ENCODE measurements around the gene HDGF.

The HDGF gene

GRCh38 chr1:156745881-156746280 lies 5.6 kb downstream of the HDGF start:
- peak in 1 of 3 donors; percentile 30 for DNase-seq

- no peak for DNase-seq
Measured at GRCh38 chr1:156744786-156745419, 6.6 kb downstream of the HDGF start.

DNA sequence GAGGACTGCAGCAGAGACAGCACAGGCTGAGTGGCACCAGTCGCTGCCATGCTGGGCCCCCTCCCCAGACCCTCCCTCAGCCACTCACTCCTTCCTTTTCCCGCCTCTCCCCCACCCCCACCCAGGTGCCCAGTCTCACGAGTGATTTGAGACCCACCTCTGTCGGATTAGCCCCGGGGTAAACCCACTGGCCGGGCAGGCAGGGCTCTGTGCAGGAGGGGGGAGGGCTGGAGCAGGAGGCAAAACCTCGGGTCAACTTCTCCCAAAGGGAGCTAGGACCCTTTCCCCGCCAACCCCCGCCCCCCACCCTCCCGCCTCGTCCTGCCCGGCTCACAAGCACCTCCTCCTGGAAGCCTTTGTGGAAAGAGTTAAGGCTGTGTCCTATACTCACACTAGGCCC lies 7.1 kb downstream of the HDGF start:
- DNase-seq: no peak

- DNase-seq: peak in 1 of 3 donors; percentile 52
Measured at GRCh38 chr1:156743367-156744302, 7.8 kb downstream of the HDGF start.

- DNase-seq: no peak
Measured at GRCh38 chr1:156742801-156743200, 8.7 kb downstream of the HDGF start.

DNA sequence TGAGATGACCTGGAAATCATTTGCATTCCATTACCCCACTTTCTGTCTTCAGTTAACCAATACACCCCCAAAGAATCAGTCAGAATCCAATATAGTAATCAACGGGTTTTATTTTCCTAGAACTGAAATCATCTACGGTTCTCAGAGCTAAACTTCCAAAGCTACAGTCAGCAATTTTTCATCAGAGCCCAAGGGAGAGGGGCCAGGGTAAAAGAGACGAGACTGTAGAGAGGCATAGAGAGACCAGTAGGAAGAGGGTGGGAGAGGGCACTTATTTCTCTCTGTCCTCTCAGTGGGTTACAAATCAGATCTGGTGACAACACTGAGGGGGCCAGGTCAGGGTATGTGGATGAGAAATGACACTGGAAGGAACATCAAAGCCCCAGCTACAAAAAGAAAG lies 9.5 kb downstream of the HDGF start:
- DNase-seq: no peak

- DNase-seq: no peak
Measured at GRCh38 chr1:156741481-156741983, 9.9 kb downstream of the HDGF start.

DNA sequence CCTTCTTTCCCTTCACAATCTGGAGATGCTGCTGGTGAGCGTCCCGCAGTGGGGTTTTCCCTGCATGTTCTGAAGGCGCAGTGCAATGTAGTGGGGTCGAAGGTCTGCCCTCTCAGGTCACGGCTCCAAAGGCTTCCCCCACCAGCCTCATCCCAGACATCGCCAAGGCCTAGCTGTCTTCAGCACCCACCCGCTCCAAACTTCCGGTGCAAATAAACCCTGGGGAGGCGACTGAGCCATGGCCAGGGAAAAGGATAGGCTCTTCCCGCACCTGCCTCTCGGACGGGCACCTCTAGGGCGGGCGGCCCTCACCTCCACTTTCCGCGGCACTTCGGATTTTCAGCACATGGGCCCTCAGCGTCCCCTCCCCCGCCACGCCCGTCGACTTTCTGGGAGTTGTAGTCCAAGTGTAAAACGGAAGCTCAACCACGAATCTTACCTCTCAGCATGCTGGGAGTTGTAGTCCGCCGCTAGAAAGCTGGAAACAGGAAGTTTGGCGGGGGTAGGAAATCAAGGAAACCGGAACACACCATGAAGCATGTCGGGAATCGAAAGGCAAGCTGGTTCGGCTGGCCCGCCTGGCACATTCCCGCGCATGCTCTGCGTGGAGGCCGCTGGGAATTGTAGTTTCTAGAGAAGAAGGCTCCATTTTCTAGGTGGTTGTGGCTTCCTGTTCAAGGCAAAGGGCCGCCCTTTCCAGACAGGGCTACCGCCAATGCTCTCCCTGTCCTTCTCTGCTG lies 10.6 kb downstream of the HDGF start, which contains the start of gene MRPL24:
MRPL24 (minus strand) TSS at position 348 of the 740 bp plus-strand sequence. CDS start 2,384 bp downstream, outside the sequence.
- DNase-seq: peak; percentile 96 to 99 (median 99)

- DNase-seq: no peak
Measured at GRCh38 chr1:156740237-156740740, 11.2 kb downstream of the HDGF start.

DNA sequence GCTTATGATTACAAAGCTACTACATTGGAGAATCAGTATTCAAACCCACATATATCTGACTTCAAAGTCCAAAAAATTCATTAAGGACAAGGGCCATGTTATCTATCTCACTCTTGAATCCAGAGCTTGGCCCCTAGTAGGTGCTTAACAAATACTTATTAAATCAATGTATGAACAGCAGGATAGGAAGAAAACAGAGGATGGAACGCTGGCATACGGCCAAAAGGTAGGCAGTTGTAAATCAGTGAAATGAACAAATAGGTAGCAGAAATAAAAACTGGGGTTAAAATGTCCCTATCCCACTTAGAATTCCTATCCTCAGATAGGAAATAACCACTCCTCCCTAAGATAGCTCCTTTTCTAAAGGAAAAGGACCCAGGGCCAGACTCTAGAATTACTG lies 12.6 kb downstream of the HDGF start:
- no peak for DNase-seq

GRCh38 chr1:156738407-156738806 lies 13.1 kb downstream of the HDGF start:
- DNase-seq: no peak

- DNase-seq: no peak
Measured at GRCh38 chr1:156733989-156734584, 17.4 kb downstream of the HDGF start.

- peak; percentile 97 to 99 (median 99) for DNase-seq
Measured at GRCh38 chr1:156728599-156729462, 22.6 kb downstream of the HDGF start, which contains the start of gene ISG20L2. TSS of gene ISG20L2 (minus strand) at chr1:156728766. CDS start at chr1:156727652, 1,114 bp downstream.

DNA sequence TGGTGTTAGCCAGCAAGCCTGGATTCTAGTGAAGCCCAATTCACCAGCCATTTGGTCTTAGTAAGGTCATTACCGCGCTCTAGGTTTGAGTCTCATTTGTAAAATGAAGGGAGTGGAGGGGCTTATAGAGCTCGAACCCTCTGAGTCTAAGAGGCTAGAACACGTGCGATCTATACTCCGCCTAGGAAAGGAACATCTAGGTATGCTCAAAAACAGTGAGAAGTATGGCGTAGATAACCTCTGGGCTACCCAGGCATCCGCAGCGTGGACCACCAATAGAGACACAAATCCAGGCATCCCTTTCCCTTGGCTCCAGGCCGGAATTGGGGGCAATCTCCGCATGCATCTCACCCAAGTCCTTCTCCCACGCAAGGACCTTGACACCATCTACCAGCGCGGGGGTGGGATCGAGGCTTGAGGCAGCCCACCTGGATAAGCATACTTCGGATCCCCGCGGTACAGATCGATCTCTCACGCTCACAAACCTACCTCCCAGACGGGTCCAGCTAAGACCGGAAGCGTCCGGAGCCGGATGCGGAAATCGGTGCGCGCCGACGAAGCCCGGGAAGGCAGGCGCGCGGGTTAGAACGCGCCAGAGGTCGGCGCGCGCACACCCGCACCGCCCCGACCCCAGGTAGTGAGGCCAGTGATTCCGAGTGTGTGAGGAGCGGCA lies 23.4 kb downstream of the HDGF start, which contains the start of gene METTL25B:
METTL25B (plus strand) TSS at position 544 of the 673 bp plus-strand sequence. CDS start 636 bp downstream, outside the sequence.
- peak; percentile 73 to 87 (median 77) for DNase-seq

DNA sequence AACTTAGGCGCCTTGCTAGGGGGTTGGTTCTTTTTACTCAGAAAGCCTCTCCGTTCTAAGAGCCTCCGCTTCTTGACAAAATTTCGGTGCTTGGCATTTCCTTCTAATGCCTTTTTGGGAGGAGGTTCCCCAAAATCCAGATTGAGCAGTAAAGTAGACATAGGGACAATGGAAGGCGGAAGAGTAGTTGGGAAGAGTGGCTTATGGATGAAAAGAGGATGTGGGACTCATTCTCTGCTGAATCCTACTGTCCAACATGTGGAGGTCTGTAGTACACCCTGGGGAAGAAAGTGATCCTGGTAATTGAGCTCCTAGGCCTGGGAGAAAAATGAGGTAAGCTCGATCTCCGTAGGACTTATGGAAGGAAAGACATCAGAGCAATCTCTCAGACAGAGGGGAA lies 24.0 kb downstream of the HDGF start:
- no peak for DNase-seq

GRCh38 chr1:156726549-156727226 lies 24.8 kb downstream of the HDGF start:
- peak; percentile 80 to 82 (median 80) for DNase-seq

GRCh38 chr1:156725683-156726280 lies 25.7 kb downstream of the HDGF start:
- DNase-seq: peak; percentile 92 to 96 (median 93)

DNA sequence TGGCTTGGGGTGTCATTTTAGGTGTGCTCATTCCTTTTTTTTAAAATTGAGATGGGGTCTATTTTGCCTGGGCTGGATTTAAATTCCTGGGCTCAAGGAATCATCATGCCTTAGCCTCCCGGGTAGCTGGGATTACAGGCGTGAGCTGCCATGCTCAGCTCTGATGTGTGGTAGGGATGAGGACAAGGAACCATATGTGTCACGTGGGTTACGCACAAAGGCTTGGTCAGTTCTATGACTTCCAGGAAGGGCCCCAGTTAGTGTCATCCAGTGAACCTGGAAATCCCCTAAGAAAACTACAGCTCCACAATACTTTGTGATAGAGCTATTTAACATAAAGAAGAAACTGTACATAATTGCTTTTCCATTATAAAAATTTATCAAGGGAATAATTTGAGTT lies 29.9 kb downstream of the HDGF start:
- DNase-seq: peak; percentile 50 to 65 (median 53)

GRCh38 chr1:156721131-156721530 lies 30.3 kb downstream of the HDGF start:
- no peak for DNase-seq
